DMS 273 (cell line): ENCODE results near the gene MLLT1.
A peak's percentile ranks its signal among the peaks of the same experiment; 100 is the strongest.

Experiments
- DNase-seq: peaks from one replicate; lab custom pipeline; 2025; ENCODE audit not compliant: unreplicated experiment; lab: John Stamatoyannopoulos, UW

Gene MLLT1

DNA sequence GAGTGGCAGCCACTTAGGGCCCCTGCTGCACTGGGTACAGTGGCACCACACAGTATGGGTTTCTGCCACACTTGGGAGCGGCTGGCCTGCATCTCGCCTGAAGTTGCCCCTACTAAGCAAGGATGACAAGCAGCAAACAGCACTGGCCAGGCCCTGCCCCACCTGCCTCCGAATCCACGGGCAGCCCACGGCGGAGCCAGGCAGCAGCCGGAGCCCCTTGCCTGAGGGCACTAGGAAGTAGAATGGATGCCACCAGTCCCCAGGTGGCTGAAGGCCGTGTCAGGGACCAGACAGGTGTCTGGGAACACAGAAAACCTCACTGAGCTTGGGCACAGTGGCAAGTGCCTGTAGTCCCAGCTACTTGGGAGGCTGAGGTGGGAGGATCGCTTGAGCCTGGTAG lies 19.4 kb downstream of the MLLT1 start:
- DNase-seq = no peak

DNA sequence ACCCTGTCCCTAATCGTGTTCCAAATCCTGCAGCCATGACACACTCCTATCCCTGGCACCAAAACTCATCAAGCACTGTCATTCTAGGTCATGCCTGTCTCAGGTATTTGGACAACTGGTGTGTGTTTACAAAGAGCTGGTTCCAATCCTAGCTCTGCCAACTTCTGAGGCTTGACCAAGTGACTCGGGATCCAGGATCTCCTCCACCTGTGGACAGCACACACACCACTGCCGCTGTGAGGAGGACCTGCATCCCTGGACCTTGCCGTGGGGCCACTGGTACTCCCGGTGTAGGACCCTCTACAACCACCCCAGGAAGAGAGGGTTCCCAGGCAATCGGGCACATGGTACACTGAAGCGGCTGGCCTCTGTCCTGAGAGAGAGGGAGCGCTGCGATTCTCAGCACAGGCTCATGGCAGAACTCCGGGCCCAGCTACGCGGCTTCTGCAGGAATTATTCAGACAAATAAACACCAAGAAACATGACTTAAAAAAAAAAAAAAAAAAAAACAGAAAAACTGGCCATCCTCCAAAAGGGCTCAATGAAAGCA lies 20.4 kb downstream of the MLLT1 start:
- DNase-seq = no peak

DNA sequence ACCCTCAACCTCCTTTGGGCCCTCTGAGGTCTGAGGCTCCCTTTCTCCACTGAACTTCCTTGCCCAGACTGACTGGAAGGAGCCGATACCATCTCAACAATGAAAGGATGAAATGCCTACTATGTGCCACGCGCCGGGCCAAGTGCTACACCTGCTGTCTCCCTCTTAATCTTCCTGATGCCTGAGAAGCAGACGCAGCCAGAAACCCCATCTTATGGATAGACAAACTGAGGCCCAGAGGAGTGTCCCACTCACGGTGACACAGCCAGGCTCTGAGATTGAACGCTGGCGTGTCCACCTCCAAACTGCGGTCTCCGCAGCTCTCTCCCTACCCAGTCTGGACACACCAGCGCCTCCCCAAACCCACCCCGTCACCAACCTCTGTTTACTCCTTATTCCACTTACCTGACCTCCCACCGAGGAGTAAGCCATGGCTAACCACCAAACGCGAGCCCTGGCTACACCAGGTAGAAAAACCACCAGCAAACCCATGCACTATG lies 20.9 kb downstream of the MLLT1 start:
- DNase-seq = no peak

DNA sequence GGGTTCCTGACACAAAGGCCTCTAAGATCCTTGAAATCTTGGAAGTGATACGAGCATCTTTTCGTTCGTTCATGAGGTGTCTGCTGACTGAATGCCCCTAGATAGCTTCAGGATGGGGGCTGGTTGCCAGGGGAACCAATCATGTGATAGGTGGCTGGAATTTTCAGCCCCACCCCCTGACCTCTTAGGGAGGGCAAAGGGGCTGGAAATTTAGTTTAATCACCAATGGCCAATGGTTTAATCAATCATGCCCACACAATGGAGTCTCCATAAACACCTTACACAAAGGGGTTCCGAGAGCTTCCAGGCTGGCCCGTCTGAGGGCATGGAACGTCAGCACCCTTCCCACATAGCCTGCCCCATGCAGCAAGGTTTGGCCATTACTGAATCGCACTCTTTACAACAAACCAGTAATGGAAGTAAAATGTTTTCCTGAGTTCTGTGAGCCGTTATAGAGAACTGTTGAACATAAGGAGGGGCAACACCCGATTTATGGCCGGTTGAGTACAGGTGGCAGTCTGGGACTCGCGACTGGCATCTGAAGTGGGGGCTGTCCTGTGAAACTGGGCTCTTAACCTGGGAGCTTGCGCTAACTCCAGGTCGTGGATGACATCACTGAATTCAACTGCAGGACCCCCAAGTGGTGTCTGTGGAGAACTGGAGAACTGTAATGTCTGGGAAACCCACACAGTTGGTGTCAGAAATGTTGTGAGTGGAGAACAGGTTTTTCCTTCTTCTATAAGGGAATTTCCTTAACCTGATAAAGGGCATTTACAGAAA lies 25.6 kb downstream of the MLLT1 start:
- no peak for DNase-seq

DNA sequence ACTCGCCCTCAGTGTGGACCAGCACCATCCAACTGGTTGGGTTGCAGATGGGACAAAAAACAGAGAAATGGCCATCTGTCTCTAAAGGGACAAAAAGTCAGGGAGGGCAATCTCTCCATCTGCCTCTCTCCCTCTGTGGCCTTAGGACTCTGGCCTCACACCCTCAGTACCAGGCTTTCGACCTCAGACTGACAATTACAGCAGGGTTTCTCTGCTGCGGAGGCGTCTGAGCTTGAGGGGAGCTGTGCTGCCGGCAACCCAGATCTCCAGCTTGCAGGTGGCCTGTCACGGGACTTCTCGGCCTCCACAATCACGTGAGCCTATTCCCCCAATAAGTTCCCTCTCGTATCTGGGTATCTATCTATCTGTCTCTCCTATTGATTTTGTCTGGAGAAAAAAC lies 27.7 kb downstream of the MLLT1 start:
- no peak for DNase-seq

DNA sequence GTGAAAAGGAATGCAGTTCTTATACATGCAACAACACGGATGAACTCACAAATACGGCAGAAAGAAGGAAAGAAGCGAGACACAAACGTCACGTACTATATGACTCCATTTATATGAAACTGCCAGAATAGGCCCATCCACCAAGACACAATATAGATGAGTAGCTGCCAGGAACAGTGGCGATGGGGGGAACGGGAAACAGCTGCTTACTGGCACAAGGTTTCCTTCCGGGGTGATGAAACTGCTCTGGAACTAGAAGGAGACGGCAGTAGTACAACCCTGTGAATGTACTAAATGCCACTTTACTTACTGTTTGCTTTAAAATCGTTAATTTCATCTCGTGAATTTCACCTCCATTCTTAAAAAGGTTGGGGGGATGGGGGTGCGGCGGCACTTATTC lies 28.9 kb downstream of the MLLT1 start:
- DNase-seq = no peak

DNA sequence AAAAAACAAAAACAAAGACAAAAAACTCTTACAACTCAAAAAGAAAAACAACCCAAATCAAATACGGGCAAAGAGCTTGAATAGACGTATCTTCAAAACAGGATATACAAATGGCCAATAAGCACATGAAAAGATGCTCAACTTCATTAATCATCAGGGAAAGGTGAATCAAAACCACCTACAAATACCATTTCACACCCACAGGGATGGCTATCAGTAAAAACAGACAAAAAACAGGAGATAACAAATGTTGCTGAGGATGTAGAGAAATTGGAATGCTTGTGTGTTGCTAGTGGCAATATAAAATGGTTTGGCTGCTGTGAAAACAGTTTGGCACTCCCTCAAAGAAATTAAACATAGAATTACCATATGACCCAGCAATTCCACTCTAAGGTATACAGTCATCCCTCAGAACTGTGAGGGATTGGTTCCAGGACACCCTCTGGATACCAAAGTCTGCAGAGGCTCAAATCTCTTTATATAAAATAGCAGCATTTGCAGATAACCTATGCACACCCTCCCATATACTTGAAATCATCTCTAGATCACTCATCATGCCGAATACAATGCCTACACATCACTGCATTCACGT lies 29.7 kb downstream of the MLLT1 start:
- no peak for DNase-seq

DNA sequence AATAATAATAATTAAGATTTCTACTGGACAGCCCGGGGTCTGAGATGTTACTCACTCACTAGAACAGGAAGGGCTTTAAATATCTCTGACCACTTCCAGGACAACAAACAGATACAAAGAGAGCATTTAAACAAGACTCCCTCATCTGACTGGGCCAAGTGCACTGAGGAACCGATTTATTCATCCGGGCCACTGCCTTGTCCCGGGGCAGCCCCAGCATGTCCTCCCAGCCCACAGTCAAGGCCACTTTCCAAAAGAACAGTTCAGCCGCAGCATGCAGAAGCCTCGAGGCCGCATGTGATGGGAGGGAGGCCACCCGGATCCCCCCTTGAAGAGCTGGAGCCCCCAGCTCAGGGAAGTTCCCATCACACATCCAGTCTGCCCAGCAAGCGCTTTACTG lies 30.5 kb downstream of the MLLT1 start:
- DNase-seq = no peak

DNA sequence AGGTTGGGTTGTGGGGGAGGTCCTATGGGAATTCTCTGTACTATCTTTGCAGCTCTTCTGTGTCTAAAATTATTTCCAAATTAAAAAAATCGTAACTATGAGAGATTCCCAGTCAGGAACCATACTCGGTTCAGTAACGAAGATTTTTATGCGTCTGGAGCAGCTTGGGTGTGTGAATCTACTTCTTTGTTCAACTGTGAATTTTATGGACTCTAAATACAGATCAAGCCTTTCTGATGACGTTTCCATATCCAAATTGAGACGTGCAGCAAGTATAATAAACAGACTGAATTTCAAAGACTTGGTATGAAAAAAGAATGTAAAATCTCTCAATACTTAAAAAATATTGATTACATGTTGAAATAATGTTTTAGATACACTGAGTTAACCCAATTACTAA lies 30.9 kb downstream of the MLLT1 start:
- DNase-seq = no peak

DNA sequence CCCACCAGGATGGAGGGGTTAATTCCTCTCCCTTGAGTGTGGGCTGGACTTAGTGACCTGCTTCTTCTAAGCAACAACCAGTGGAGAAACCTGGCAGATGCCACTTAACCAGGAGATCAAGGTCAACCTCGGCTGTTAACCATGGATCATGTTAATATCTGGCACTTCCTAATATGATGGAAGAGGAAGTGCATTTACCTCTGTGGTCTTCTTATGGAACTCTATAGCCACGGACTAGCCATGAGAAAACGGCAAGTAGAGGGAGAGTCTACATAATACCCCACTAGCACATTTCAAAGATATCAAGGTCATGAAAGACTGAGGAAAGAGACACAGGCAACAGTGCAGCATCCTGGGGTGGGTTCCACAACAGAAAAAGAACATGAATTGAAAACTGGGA lies 31.4 kb downstream of the MLLT1 start:
- DNase-seq = no peak

DNA sequence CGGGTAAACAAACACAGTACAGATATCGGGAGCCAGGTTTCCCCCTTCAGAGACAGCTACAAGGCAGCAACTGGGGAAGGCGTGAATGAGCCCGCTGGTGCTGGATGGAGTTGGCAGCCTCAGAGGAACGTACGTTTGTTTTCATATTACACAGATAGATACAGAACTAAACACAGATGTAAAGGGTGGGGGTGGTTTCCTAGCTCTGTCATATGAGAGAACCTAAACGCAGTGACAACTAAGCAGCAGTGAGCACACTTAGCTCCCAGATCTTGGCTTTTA lies 32.8 kb downstream of the MLLT1 start:
- no peak for DNase-seq

DNA sequence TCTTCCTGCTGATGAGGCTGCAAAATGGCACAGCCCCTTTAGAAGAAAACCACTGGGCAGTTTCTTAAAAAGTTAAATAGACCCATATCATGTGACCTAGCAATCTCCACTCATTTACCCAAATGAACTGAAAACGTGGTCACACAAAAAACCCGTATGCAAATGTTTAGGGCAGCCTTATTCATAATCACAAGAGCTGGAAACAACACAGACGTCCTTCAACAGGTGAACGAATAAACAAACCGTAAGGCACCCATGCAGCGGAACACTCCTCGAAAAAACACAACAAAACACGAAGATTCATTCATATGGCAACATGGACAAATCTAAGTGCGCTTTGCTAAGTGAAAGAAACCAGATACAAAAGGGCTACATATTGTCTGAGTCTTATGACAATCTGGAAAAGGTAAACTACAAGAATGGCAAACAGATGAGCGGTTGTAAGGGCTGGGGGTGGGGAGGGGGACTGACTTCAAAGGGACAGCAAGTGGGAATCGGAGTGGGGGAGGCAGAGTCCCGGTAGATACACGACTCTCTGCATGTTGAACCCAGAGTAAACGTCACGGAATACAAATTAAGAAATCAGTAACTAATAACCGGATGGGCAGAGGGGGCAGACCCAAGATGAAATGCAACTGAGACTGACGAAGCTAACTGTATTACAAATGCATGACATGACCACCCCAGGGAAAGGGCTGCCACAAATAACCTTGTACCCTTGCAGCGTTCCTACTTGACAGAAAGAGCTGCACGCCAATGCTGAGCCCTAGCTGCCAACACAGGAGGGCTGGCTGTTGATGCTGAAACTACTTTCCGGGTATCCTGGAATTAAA lies 33.4 kb downstream of the MLLT1 start:
- DNase-seq = no peak

DNA sequence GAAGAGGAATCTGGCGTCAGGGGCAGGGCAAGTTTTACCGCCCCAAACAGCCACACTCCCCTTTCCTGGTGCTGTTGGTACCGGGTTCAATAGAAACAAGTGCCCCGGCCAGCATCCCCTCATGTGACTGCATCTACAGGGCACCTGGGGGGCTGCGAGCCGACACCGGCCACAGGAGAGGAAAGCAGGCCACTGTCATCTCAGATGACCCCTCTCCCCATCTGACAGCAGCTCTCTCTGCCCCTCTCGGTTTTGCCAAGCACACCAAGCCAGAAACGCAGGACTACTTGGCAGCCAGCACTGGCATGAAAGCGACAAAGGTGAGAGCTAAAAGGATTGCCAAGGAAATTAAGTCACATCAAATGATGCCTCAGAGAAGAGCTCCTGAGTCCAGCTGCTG lies 37.1 kb downstream of the MLLT1 start:
- no peak for DNase-seq

DNA sequence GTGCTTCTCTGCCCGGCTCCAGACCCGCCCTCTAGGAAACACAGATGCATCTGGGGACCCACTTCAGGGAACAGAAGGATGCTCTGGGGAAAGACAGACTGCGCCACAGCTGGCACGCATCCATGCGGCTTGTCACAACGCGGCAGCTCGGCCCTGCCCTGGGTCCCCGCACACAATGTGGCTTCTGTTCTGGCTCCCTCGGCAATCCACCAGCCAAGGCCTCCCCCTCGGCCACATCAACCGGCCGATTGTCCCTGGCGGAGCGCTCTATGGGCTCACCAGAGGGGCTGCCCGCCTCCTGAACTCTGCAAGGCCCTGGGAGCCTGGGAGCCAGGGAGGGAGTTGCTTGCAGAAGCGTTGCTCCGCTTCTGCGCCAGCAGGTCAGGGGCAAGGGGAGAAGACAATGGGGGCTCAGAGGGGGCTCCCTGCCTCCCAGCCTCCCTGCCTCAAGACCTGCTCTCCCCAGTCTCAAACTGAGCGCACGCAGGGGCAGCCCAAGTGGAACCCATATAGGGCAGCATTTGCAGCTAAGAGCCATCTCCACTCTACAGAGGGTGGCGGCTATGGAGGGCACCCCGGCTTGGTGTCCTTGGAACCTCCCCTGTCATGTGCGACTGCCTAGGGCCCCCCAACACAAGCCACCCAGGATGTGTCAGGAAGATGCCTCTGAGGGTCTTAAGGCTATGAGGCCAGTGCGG lies 37.9 kb downstream of the MLLT1 start:
- DNase-seq = peak; percentile 35

DNA sequence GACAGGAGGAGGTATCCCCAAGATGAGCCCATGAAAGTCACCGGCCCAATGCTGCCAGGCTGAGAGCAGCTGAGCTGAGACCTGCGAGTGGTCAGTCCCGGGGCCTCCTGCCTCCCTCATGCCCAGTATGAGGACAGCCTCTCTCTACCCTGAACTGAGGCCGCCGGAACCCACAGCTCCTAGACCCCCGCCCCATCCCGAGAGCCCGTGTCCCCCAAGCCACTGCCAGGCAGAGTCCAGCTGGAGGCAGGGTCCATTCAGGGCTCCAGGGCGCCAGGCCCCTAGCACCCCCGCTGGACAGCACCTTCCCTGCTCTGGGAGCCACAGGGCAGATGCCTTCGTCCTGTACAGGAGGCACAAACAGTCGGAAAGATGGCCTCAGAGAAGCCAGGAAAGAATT lies 38.7 kb downstream of the MLLT1 start:
- no peak for DNase-seq

DNA sequence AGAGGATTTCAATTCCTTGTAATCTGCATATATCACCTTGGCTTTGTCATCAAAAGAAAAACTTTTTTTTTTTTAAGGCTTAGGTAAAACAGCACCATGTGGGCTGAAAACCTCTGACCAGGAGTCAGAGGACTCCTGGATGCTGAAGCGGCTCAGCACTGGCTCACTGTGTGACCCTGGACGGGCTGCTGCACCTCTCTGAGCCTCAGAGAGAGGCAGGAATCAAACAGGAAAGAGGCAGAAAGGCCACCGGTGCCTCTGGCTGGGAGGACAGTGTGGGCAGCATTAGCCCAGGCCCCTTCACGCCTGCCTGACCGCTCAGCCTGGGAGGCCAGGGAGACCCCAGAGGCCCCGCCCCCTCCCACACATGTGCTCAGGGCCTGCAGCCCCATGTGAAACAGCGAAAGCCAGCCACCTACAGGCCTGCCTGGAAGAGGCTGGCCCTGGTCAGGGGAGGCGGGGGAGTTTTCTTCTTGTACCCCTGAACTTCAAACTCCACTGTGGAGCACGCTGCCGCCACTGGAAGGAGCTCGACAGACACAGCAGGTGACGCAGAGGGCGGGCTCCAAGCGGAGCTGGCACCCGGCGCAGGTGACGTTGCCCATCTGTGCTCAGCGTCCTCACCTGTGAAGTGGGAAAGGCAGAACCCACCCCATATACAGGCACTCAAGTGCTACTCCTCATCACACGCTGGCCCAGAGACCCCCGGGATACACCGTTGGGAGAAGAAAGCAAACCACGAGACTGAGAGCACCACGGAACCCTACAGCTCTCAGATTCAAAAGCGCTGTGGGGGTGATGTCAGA lies 39.7 kb downstream of the MLLT1 start:
- no peak for DNase-seq

DNA sequence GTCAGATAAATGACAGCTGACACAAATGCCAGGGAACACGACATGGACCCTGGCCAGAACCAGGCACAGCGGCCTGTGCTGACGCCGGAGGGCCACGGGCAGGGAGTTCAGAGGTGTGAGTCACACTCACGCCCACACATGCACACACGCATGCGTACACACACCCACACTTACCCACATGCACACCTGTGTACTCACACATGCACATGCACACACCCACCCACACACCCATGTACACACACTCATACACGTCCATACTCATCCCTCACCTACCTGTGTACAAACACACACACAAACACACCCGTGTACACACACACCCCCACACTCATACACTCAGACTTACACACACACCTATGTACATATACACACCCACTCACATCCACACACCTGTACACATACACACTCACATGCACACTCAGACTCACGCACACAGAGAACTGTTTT lies 40.4 kb downstream of the MLLT1 start:
- DNase-seq = peak; percentile 45

DNA sequence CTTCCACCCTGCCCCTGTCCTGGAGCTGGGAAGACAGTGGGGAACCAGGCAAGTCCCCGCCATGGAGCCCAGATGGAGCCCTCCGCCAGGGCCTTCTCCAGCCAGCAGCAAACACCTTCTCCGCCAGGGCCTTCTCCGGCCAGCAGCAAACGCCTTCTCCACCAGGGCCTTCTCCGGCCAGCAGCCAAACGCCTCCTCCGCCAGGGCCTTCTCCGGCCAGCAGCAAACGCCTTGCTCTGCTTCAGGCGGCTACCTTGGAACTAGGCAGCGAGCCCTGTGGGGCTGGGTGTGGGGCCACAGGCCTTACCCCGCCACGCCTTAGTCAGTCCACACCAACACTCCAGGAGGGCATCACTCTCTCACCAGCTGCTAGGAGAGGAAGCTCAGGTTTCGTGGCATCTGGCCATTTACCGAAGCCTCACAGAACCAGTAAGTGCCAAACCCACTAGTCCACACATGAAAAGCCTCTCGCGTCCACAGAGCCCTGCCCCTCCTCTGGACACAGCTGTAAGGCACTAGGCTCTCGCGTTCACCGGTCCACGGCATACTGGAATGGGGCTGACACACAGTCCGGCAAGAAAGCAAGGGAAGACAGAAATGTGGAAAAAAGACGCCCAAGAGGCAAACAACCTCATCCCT lies 41.0 kb downstream of the MLLT1 start:
- DNase-seq = peak; percentile 91

DNA sequence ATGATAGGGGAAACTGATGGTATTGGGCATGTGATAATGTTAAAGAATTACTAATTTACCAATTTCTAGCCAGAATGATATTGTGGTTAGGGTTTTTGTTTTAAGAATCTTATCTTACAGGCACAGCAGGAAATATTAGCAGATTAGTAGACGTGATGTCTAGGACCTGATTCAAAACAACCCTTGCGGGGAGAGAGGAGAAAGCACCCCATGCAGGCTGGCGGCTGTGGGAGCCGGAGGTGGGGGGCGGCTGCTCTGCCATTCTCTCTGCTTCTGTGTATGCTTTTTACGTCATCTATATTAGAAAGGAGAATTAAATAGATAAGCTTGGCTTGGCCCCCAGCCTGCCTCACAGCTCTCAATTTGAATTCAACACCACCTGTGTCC lies 41.5 kb downstream of the MLLT1 start:
- peak; percentile 73 for DNase-seq
